GM10266 (cell line): ENCODE data around the gene PCDHA1.

Source experiments
- DNase-seq: peaks from one replicate; pipeline ENCODE4 v3.0.0; 2012; ENCODE audit errors: extremely low spot score
- CTCF ChIP-seq: IDR thresholded peaks from 2 replicates; pipeline ENCODE4 v1.5.1; 2012; ENCODE audit warnings: mild to moderate bottlenecking, low read depth; ENCODE audit not compliant: control insufficient read depth, insufficient read depth; ENCODE audit errors: missing control alignments

PCDHA1 gene

GRCh38 chr5:140925806-140926442 is 140.0 kb downstream of the PCDHA1 start, which contains the start of gene PCDHAC1:
PCDHAC1 (plus strand) TSS chr5:140926299; CDS start chr5:140926893, 594 bp downstream.
- no peak for DNase-seq
- no peak for TF ChIP-seq CTCF

- TF ChIP-seq CTCF: no peak
- no peak for DNase-seq
Observed at GRCh38 chr5:140926443-140927227, 140.7 kb downstream of the PCDHA1 start.

- no peak for TF ChIP-seq CTCF
- DNase-seq: no peak
Observed at GRCh38 chr5:140927228-140927573, 141.3 kb downstream of the PCDHA1 start.

GRCh38 chr5:140934964-140935606 is 149.1 kb downstream of the PCDHA1 start:
- DNase-seq: no peak
- TF ChIP-seq CTCF: no peak

GRCh38 chr5:140946578-140946977 is 160.6 kb downstream of the PCDHA1 start:
- TF ChIP-seq CTCF: no peak
- no peak for DNase-seq

GRCh38 chr5:140951636-140952035 is 165.7 kb downstream of the PCDHA1 start:
- no peak for TF ChIP-seq CTCF
- DNase-seq: no peak

- no peak for TF ChIP-seq CTCF
- DNase-seq: no peak
Observed at GRCh38 chr5:140953234-140953633, 167.3 kb downstream of the PCDHA1 start.
